Body of pancreas (tissue), 4 donors: Measurements from ENCODE around the gene MESD.

Source experiments
- CTCF ChIP-seq, 7 experiments: fragments of 450-650 bp in 4 of 7; fragments of 200-600 bp in 3 of 7; sonication (generic) in 3 of 7; IDR thresholded peaks; one replicate each; pipeline ENCODE4 v1.5.1; 2016 to 2019; ENCODE audit warnings: antibody characterized with exemption in 7 of 7
- POLR2A ChIP-seq, 3 donors: fragments of 450-650 bp; IDR thresholded peaks; one replicate each; pipeline ENCODE4 v1.6.1; 2016; ENCODE audit warnings: antibody characterized with exemption in 3 of 3, mild to moderate bottlenecking in 2 of 3

GRCh38 chr15:80934761-80935221, 54.8 kb downstream of the MESD start:
- TF ChIP-seq POLR2A (IDR thresholded peaks at IDR 0.05), result no peak
- no peak for TF ChIP-seq CTCF (IDR thresholded peaks at IDR 0.05)
